NK-92 (cell line): ENCODE measurements around the gene PTPN9.
"Not testable (repeated sequence)": the region's sequence is repeated elsewhere in the genome, so short reads cannot be mapped to it uniquely, and the experiment has no call there.

Experiments used
- DNase-seq: peaks from one replicate; lab custom pipeline; 2025; ENCODE audit not compliant: unreplicated experiment; lab: John Stamatoyannopoulos, UW

PTPN9 gene

GRCh38 chr15:75583701-75584100 lies 4.6 kb upstream of the PTPN9 start:
- DNase-seq = no peak

GRCh38 chr15:75582943-75583342 lies 3.8 kb upstream of the PTPN9 start:
- not testable (repeated sequence) for DNase-seq

GRCh38 chr15:75578173-75578947 lies 755 bp downstream of the PTPN9 start:
- no peak for DNase-seq

GRCh38 chr15:75577401-75578172 lies 1.5 kb downstream of the PTPN9 start:
- no peak for DNase-seq

- DNase-seq = no peak
Observed at GRCh38 chr15:75573648-75574384, 5.3 kb downstream of the PTPN9 start.

GRCh38 chr15:75570126-75570845 lies 8.8 kb downstream of the PTPN9 start:
- DNase-seq = no peak

GRCh38 chr15:75565062-75565970 lies 13.8 kb downstream of the PTPN9 start:
- no peak for DNase-seq

- no peak for DNase-seq
Observed at GRCh38 chr15:75561888-75562287, 17.2 kb downstream of the PTPN9 start.

- DNase-seq = not testable (repeated sequence)
Observed at GRCh38 chr15:75559360-75559759, 19.8 kb downstream of the PTPN9 start.

GRCh38 chr15:75558955-75559354 lies 20.2 kb downstream of the PTPN9 start:
- DNase-seq = not testable (repeated sequence)

- no peak for DNase-seq
Observed at GRCh38 chr15:75554717-75555116, 24.4 kb downstream of the PTPN9 start.

- DNase-seq = no peak
Observed at GRCh38 chr15:75553659-75554058, 25.5 kb downstream of the PTPN9 start.

GRCh38 chr15:75551091-75551490 lies 28.0 kb downstream of the PTPN9 start:
- no peak for DNase-seq

GRCh38 chr15:75545064-75545463 lies 34.1 kb downstream of the PTPN9 start:
- DNase-seq = no peak

GRCh38 chr15:75544359-75544758 lies 34.8 kb downstream of the PTPN9 start:
- no peak for DNase-seq

- not testable (repeated sequence) for DNase-seq
Observed at GRCh38 chr15:75542949-75543545, 36.1 kb downstream of the PTPN9 start.

- DNase-seq = no peak
Observed at GRCh38 chr15:75542386-75542797, 36.7 kb downstream of the PTPN9 start.

GRCh38 chr15:75538376-75538775 lies 40.7 kb downstream of the PTPN9 start:
- no peak for DNase-seq

- DNase-seq = no peak
Observed at GRCh38 chr15:75533945-75534344, 45.2 kb downstream of the PTPN9 start.
